SU-DHL-6 (cell line): Measurements from ENCODE around the gene POLA1.

ENCODE experiments used
- EZH2phosphoT487 ChIP-seq: fragments of 200-600 bp; sonication (generic), shearing (Covaris generic); conservative IDR thresholded peaks from 2 replicates; pipeline ENCODE4 v1.6.1; 2018; ENCODE audit warnings: mild to moderate bottlenecking, antibody characterized with exemption, low read length, moderate library complexity, mixed read lengths
- TF ChIP-seq, protein P1 (sequence below): fragments of 200-600 bp; sonication (generic); IDR thresholded peaks from one replicate; pipeline ENCODE4 v1.5.1; 2017; ENCODE audit warnings: antibody characterized with exemption, mild to moderate bottlenecking, low read length, moderate library complexity; ENCODE audit not compliant: insufficient read depth, poor library complexity, severe bottlenecking

DNA sequence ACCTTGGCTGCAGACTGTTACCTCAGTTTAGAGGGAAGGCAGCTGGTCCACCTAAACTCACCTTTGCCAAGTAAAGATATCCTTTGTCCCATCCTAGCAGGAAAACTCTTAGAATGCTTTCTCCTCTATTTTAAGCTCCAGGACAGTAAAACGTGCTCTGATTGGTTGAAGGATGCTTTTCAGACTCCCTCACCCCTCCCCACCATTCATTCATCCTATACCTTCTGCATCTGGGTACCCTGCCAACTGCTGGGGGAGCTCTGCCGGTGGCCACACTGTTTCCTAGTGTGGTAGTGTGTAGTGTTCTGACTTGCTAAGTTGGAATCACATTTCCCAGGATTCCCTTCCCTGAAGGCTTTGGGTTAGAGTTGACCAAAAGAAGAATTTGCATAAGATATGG lies 20.3 kb upstream of the POLA1 start:
- TF ChIP-seq, protein P1, sequence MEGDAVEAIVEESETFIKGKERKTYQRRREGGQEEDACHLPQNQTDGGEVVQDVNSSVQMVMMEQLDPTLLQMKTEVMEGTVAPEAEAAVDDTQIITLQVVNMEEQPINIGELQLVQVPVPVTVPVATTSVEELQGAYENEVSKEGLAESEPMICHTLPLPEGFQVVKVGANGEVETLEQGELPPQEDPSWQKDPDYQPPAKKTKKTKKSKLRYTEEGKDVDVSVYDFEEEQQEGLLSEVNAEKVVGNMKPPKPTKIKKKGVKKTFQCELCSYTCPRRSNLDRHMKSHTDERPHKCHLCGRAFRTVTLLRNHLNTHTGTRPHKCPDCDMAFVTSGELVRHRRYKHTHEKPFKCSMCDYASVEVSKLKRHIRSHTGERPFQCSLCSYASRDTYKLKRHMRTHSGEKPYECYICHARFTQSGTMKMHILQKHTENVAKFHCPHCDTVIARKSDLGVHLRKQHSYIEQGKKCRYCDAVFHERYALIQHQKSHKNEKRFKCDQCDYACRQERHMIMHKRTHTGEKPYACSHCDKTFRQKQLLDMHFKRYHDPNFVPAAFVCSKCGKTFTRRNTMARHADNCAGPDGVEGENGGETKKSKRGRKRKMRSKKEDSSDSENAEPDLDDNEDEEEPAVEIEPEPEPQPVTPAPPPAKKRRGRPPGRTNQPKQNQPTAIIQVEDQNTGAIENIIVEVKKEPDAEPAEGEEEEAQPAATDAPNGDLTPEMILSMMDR = no peak
- no peak for TF ChIP-seq EZH2phosphoT487
